ENCODE measurements around the gene COL2A1.

Gene COL2A1

GRCh38 chr12:47988073-47989022 lies 15.9 kb downstream of the COL2A1 start:
- peak; percentile 49 for DNase-seq

GRCh38 chr12:47987411-47988072 lies 16.7 kb downstream of the COL2A1 start:
- peak; percentile 56 for DNase-seq

GRCh38 chr12:47986832-47987231 lies 17.4 kb downstream of the COL2A1 start:
- no peak for DNase-seq

GRCh38 chr12:47986291-47986660 lies 18.0 kb downstream of the COL2A1 start:
- DNase-seq, result no peak

- DNase-seq, result peak; percentile 55
Measured at GRCh38 chr12:47985596-47986290, 18.5 kb downstream of the COL2A1 start.

- peak; percentile 59 for DNase-seq
Measured at GRCh38 chr12:47984331-47984801, 19.9 kb downstream of the COL2A1 start.

- no peak for DNase-seq
Measured at GRCh38 chr12:47983541-47984115, 20.6 kb downstream of the COL2A1 start.

GRCh38 chr12:47982770-47983169 lies 21.5 kb downstream of the COL2A1 start:
- no peak for DNase-seq

- no peak for DNase-seq
Measured at GRCh38 chr12:47982311-47982710, 22.0 kb downstream of the COL2A1 start.

- no peak for DNase-seq
Measured at GRCh38 chr12:47981496-47982260, 22.6 kb downstream of the COL2A1 start.

- DNase-seq, result no peak
Measured at GRCh38 chr12:47980779-47981495, 23.3 kb downstream of the COL2A1 start.

- no peak for DNase-seq
Measured at GRCh38 chr12:47980197-47980596, 24.1 kb downstream of the COL2A1 start.

- DNase-seq, result no peak
Measured at GRCh38 chr12:47979686-47980085, 24.6 kb downstream of the COL2A1 start.

GRCh38 chr12:47979166-47979565 lies 25.1 kb downstream of the COL2A1 start:
- no peak for DNase-seq

GRCh38 chr12:47978598-47978873 lies 25.7 kb downstream of the COL2A1 start:
- no peak for DNase-seq

GRCh38 chr12:47977772-47978597 lies 26.3 kb downstream of the COL2A1 start:
- DNase-seq, result no peak

GRCh38 chr12:47977046-47977771 lies 27.1 kb downstream of the COL2A1 start:
- DNase-seq, result no peak

- DNase-seq, result no peak
Measured at GRCh38 chr12:47975816-47976215, 28.5 kb downstream of the COL2A1 start.

- no peak for DNase-seq
Measured at GRCh38 chr12:47975036-47975620, 29.1 kb downstream of the COL2A1 start.

- DNase-seq, result no peak
Measured at GRCh38 chr12:47973870-47974269, 30.4 kb downstream of the COL2A1 start.
